Stimulated activated CD4-positive, alpha-beta T cell treated with anti-CD3 and anti-CD28 coated beads, Interleukin-1b, Interleukin-23, amount 100 ng/mL, for 48 hours (primary cell): ENCODE measurements around the gene NOP56.

ENCODE experiments used
- DNase-seq: peaks from one replicate; pipeline ENCODE4 v3.0.0-alpha.2; 2020

The NOP56 gene

GRCh38 chr20:2651772-2652723, at the start of gene NOP56:
TSS of gene NOP56 (plus strand) at chr20:2652632. CDS start at chr20:2652661, 29 bp downstream.
- DNase-seq = peak; percentile 93

GRCh38 chr20:2602746-2603145, 49.7 kb upstream of the NOP56 start:
- no peak for DNase-seq

GRCh38 chr20:2603816-2604505, 48.5 kb upstream of the NOP56 start:
- DNase-seq = no peak

GRCh38 chr20:2604506-2604835, 48.0 kb upstream of the NOP56 start:
- no peak for DNase-seq

GRCh38 chr20:2606507-2607006, 45.9 kb upstream of the NOP56 start:
- DNase-seq = no peak

- DNase-seq = no peak
Observed at GRCh38 chr20:2610326-2610725, 42.1 kb upstream of the NOP56 start.

- no peak for DNase-seq
Observed at GRCh38 chr20:2610941-2611720, 41.3 kb upstream of the NOP56 start.

GRCh38 chr20:2612073-2612472, 40.4 kb upstream of the NOP56 start:
- no peak for DNase-seq

- DNase-seq = no peak
Observed at GRCh38 chr20:2616634-2617033, 35.8 kb upstream of the NOP56 start.

- no peak for DNase-seq
Observed at GRCh38 chr20:2617099-2617714, 35.2 kb upstream of the NOP56 start.

- no peak for DNase-seq
Observed at GRCh38 chr20:2618815-2619214, 33.6 kb upstream of the NOP56 start.

GRCh38 chr20:2619337-2619736, 33.1 kb upstream of the NOP56 start:
- DNase-seq = no peak

- DNase-seq = no peak
Observed at GRCh38 chr20:2619961-2620595, 32.4 kb upstream of the NOP56 start.

GRCh38 chr20:2624190-2624589, 28.2 kb upstream of the NOP56 start:
- no peak for DNase-seq

- no peak for DNase-seq
Observed at GRCh38 chr20:2625062-2625461, 27.4 kb upstream of the NOP56 start.

GRCh38 chr20:2626853-2627541, 25.4 kb upstream of the NOP56 start:
- DNase-seq = no peak

GRCh38 chr20:2631228-2631627, 21.2 kb upstream of the NOP56 start:
- DNase-seq = no peak

GRCh38 chr20:2633381-2633780, 19.1 kb upstream of the NOP56 start:
- DNase-seq = no peak

- DNase-seq = no peak
Observed at GRCh38 chr20:2637246-2637645, 15.2 kb upstream of the NOP56 start.

- no peak for DNase-seq
Observed at GRCh38 chr20:2640260-2640659, 12.2 kb upstream of the NOP56 start.

GRCh38 chr20:2640899-2641298, 11.5 kb upstream of the NOP56 start:
- DNase-seq = no peak

GRCh38 chr20:2643708-2644107, 8.7 kb upstream of the NOP56 start:
- no peak for DNase-seq
